ENCODE data around the gene FGF13. TPM values are rescaled to one million over a fixed set of nuclear protein-coding genes. Genes with fewer than 3 reads are reported as not detected.
A peak's percentile ranks its signal among the peaks of the same experiment; 100 is the strongest.

The FGF13 gene
- total RNA-seq, 1 donor from 2014 or later: 20.7 TPM

- H3K4me3 Mint-ChIP-seq (ENCODE audit: low read depth): no peak overlapping the region
- no peaks in the 10 kb centered on the region for H3K36me3 Mint-ChIP-seq (ENCODE audit: insufficient read depth)
- TF ChIP-seq CTCF (IDR thresholded peaks at IDR 0.05; ENCODE audit: unreplicated experiment): peak; percentile 85
- H3K4me1 Mint-ChIP-seq (ENCODE audit: low read depth): peaks cover 8% of the 10 kb centered on the region
- H3K27me3 Mint-ChIP-seq: no peaks in the 10 kb centered on the region
- no peak overlapping the region for H3K27ac Mint-ChIP-seq
- peak; percentile 30 for DNase-seq (ENCODE audit: low spot score, unreplicated experiment)
- no peaks in the 10 kb centered on the region for H3K9me3 Mint-ChIP-seq (ENCODE audit: low read depth)
These were observed 33.7 kb upstream of the FGF13 start for GRCh38 chrX:138745196-138745595.

- Mint-ChIP-seq H3K4me1 (ENCODE audit: low read depth) (peaks cover 3% of the 10 kb centered on the region), H3K27me3 (no peaks in the 10 kb centered on the region), H3K36me3 (ENCODE audit: insufficient read depth) (no peaks in the 10 kb centered on the region), H3K9me3 (ENCODE audit: low read depth) (no peaks in the 10 kb centered on the region), H3K27ac (no peak overlapping the region), H3K4me3 (ENCODE audit: low read depth) (no peak overlapping the region)
- DNase-seq (ENCODE audit: low spot score, unreplicated experiment): no peak
- TF ChIP-seq CTCF (IDR thresholded peaks at IDR 0.05; ENCODE audit: unreplicated experiment): no peak
These were observed 30.7 kb upstream of the FGF13 start for GRCh38 chrX:138742217-138742616.

- H3K36me3 Mint-ChIP-seq (ENCODE audit: insufficient read depth): no peaks in the 10 kb centered on the region
- no peak for DNase-seq (ENCODE audit: low spot score, unreplicated experiment)
- peaks cover 3% of the 10 kb centered on the region for H3K4me1 Mint-ChIP-seq (ENCODE audit: low read depth)
- H3K4me3 Mint-ChIP-seq (ENCODE audit: low read depth): no peak overlapping the region
- H3K27ac Mint-ChIP-seq: no peak overlapping the region
- no peaks in the 10 kb centered on the region for H3K27me3 Mint-ChIP-seq
- TF ChIP-seq CTCF (IDR thresholded peaks at IDR 0.05; ENCODE audit: unreplicated experiment): no peak
- no peaks in the 10 kb centered on the region for H3K9me3 Mint-ChIP-seq (ENCODE audit: low read depth)
These were observed 28.8 kb upstream of the FGF13 start for GRCh38 chrX:138740341-138740740.

- H3K9me3 Mint-ChIP-seq (ENCODE audit: low read depth): no peaks in the 10 kb centered on the region
- H3K27ac Mint-ChIP-seq: no peak overlapping the region
- H3K4me1 Mint-ChIP-seq (ENCODE audit: low read depth): no peaks in the 10 kb centered on the region
- H3K4me3 Mint-ChIP-seq (ENCODE audit: low read depth): no peak overlapping the region
- H3K36me3 Mint-ChIP-seq (ENCODE audit: insufficient read depth): no peaks in the 10 kb centered on the region
- DNase-seq (ENCODE audit: low spot score, unreplicated experiment): no peak
- no peaks in the 10 kb centered on the region for H3K27me3 Mint-ChIP-seq
- TF ChIP-seq CTCF (IDR thresholded peaks at IDR 0.05; ENCODE audit: unreplicated experiment): no peak
These were observed 11.8 kb upstream of the FGF13 start for GRCh38 chrX:138723301-138723700.

- no peak for TF ChIP-seq CTCF (IDR thresholded peaks at IDR 0.05; ENCODE audit: unreplicated experiment)
These were observed 7.9 kb upstream of the FGF13 start for GRCh38 chrX:138719396-138719795.

More at GRCh38 chrX:138719396-138719795, 7.9 kb upstream of the FGF13 start:
- Mint-ChIP-seq H3K4me1 (ENCODE audit: low read depth) (no peaks in the 10 kb centered on the region), H3K4me3 (ENCODE audit: low read depth) (no peak overlapping the region), H3K9me3 (ENCODE audit: low read depth) (no peaks in the 10 kb centered on the region), H3K27ac (no peak overlapping the region), H3K36me3 (ENCODE audit: insufficient read depth) (no peaks in the 10 kb centered on the region), H3K27me3 (peaks cover 3% of the 10 kb centered on the region)
- DNase-seq (ENCODE audit: low spot score, unreplicated experiment): no peak
